ENCODE results near the gene EPHB2. TPM values are rescaled to one million over a fixed set of nuclear protein-coding genes. Genes with fewer than 3 reads are reported as not detected.

Gene EPHB2
- total and polyA plus RNA-seq, 7 experiments from 2014 or later, result 0.27 to 2.2 (median 0.49) TPM; not detected in 3

GRCh38 chr1:22677931-22678896 lies 32.4 kb upstream of the EPHB2 start:
- Histone ChIP-seq H3K36me3 (ENCODE audit: control insufficient read depth in 2 of 3, insufficient read depth in 3 of 3, low read length in 3 of 3) (no peaks in the 10 kb centered on the region), H3K4me1 (ENCODE audit: control insufficient read depth in 2 of 2, insufficient read depth in 2 of 2, low read length in 2 of 2) (no peaks in the 10 kb centered on the region), H3K4me3 (ENCODE audit: low read length) (no peak overlapping the region), H3K9me3 (ENCODE audit: control insufficient read depth in 2 of 3, low read length in 3 of 3) (no peaks in the 10 kb centered on the region), H3K27ac (ENCODE audit: low read depth, low read length) (no peak overlapping the region), H3K27me3 (ENCODE audit: control insufficient read depth in 2 of 2, insufficient read depth in 2 of 2, low read length in 2 of 2) (no peaks in the 10 kb centered on the region)
- H3K9me3 Mint-ChIP-seq, result no peaks in the 10 kb centered on the region
- H3K27me3 Mint-ChIP-seq, result peaks cover 10 to 24% (median 19%) of the 10 kb centered on the region in 5 donors
- DNase-seq (no peak), ATAC-seq (peak; percentile 10)
- ChIA-PET POLR2A (no interaction called here), CTCF (no interaction called here)
- no peaks in the 10 kb centered on the region for H3K4me1 Mint-ChIP-seq
- no peaks in the 10 kb centered on the region for H3K36me3 Mint-ChIP-seq
- no peak overlapping the region for H3K27ac Mint-ChIP-seq
- no peak overlapping the region for H3K4me3 Mint-ChIP-seq
- intact Hi-C loops (cut with micrococcal nuclease), result no loop called here

DNA sequence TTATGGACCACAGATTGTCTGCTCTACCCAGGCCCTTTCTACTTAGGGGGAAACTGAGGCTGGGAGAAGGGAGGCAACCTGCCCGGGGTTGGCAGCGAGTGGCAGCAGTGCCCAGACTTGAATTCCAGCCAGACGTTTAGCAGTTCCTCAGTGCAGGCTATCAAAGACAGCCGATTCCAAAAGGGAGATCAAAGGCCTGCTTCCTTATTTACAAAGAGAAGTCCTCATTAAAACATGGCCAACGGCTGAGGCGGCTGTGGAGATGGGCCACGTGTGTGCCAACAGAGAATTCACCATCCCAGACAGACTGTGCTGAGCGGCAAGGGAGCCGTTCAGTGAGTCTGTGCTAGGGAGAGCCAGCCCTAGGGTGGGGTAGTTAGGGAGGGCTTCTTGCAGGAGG lies 29.9 kb upstream of the EPHB2 start:
- DNase-seq, result no peak
- H3K4me3 Mint-ChIP-seq, result no peak overlapping the region
- ATAC-seq, result no peak
- Histone ChIP-seq H3K4me1 (ENCODE audit: control insufficient read depth in 2 of 2, insufficient read depth in 2 of 2, low read length in 2 of 2) (no peaks in the 10 kb centered on the region), H3K27me3 (ENCODE audit: control insufficient read depth in 2 of 2, insufficient read depth in 2 of 2, low read length in 2 of 2) (no peaks in the 10 kb centered on the region), H3K36me3 (ENCODE audit: control insufficient read depth in 2 of 3, insufficient read depth in 3 of 3, low read length in 3 of 3) (no peaks in the 10 kb centered on the region), H3K4me3 (ENCODE audit: low read length) (no peak overlapping the region), H3K9me3 (ENCODE audit: control insufficient read depth in 2 of 3, low read length in 3 of 3) (no peaks in the 10 kb centered on the region), H3K27ac (ENCODE audit: low read depth, low read length) (no peak overlapping the region)
- H3K36me3 Mint-ChIP-seq, result no peaks in the 10 kb centered on the region
- no peak overlapping the region for H3K27ac Mint-ChIP-seq
- H3K4me1 Mint-ChIP-seq, result no peaks in the 10 kb centered on the region
- intact Hi-C loops (cut with micrococcal nuclease), result no loop called here
- H3K9me3 Mint-ChIP-seq, result peaks cover 0 to 2% (median 0%) of the 10 kb centered on the region in 11 donors
- CTCF ChIA-PET, result no interaction called here
- peaks cover 2 to 16% (median 8%) of the 10 kb centered on the region in 5 donors for H3K27me3 Mint-ChIP-seq
- POLR2A ChIA-PET, result no interaction called here

DNA sequence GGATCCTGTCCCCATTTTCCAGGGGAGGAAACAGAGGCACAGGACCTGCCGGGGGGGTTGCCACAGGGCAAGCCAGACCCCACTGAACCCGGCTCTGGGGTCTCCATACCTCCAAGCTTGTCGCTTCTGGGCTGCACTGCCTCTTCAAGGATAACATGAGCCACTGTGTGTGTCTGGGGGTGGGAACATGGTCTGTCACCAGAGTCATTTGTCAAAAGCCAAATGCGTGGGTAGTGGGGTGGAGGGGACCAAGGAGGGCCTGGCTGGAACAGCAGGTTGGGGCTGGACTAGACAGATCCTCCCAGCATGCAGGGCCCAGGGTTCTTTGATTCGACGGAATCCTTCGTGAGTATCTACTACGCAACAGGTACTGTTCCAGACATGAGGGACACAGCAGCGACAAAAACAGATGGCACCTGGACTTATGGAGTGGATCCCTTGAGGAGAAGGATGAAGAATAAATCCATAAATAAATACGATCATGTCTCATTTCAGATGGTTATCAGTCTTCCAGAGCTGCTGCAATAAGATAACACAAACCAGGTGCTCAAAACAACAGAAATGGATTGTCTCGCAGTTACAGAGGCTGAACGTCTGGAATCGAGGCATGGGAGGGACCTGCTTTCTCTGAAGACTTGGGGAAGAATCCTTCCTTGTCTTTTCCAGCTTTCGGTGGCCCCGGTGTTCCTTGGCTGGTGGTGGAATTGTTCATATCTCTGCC lies 28.9 kb upstream of the EPHB2 start:
- CTCF ChIA-PET, result no interaction called here

GRCh38 chr1:22683547-22683946 lies 27.1 kb upstream of the EPHB2 start:
- POLR2A ChIA-PET, result no interaction called here
- H3K36me3 Mint-ChIP-seq, result no peaks in the 10 kb centered on the region
- intact Hi-C loops (cut with micrococcal nuclease), result no loop called here

More for the DNA sequence above, 28.9 kb upstream of the EPHB2 start:
- Mint-ChIP-seq H3K4me1 (no peaks in the 10 kb centered on the region), H3K4me3 (no peak overlapping the region), H3K9me3 (peaks cover 0 to 2% (median 0%) of the 10 kb centered on the region in 11 donors), H3K27ac (no peak overlapping the region), H3K27me3 (peaks cover 3 to 23% (median 11%) of the 10 kb centered on the region in 5 donors), H3K36me3 (no peaks in the 10 kb centered on the region)
- POLR2A ChIA-PET, result no interaction called here
- Histone ChIP-seq H3K36me3 (ENCODE audit: control insufficient read depth in 2 of 3, insufficient read depth in 3 of 3, low read length in 3 of 3) (no peaks in the 10 kb centered on the region), H3K27me3 (ENCODE audit: control insufficient read depth in 2 of 2, insufficient read depth in 2 of 2, low read length in 2 of 2) (no peaks in the 10 kb centered on the region), H3K27ac (ENCODE audit: low read depth, low read length) (no peak overlapping the region), H3K4me3 (ENCODE audit: low read length) (no peak overlapping the region), H3K9me3 (ENCODE audit: control insufficient read depth in 2 of 3, low read length in 3 of 3) (no peaks in the 10 kb centered on the region), H3K4me1 (ENCODE audit: control insufficient read depth in 2 of 2, insufficient read depth in 2 of 2, low read length in 2 of 2) (no peaks in the 10 kb centered on the region)
- no peak for ATAC-seq
- intact Hi-C loops (cut with micrococcal nuclease), result no loop called here
- no peak for DNase-seq

GRCh38 chr1:22685591-22686059 lies 25.0 kb upstream of the EPHB2 start:
- H3K4me1 Mint-ChIP-seq, result no peaks in the 10 kb centered on the region
- H3K9me3 ChIP-seq (ENCODE audit: control insufficient read depth in 2 of 3, low read length in 3 of 3), result no peaks in the 10 kb centered on the region
- H3K27ac Mint-ChIP-seq, result no peak overlapping the region
- ATAC-seq (no peak), DNase-seq (no peak)
- ChIA-PET CTCF (no interaction called here), POLR2A (no interaction called here)
- H3K4me1 ChIP-seq (ENCODE audit: control insufficient read depth in 2 of 2, insufficient read depth in 2 of 2, low read length in 2 of 2), result no peaks in the 10 kb centered on the region
- H3K4me3 ChIP-seq (ENCODE audit: low read length), result no peak overlapping the region
- peaks cover 0 to 2% (median 0%) of the 10 kb centered on the region in 11 donors for H3K9me3 Mint-ChIP-seq
- intact Hi-C loops (cut with micrococcal nuclease), result no loop called here
- no peaks in the 10 kb centered on the region for H3K36me3 ChIP-seq (ENCODE audit: control insufficient read depth in 2 of 3, insufficient read depth in 3 of 3, low read length in 3 of 3)
- H3K27ac ChIP-seq (ENCODE audit: low read depth, low read length), result no peak overlapping the region
- peak overlapping the region in 1 of 10 donors; percentile 61 for H3K4me3 Mint-ChIP-seq
- peaks cover 6 to 46% (median 16%) of the 10 kb centered on the region in 5 donors for H3K27me3 Mint-ChIP-seq
- H3K36me3 Mint-ChIP-seq, result no peaks in the 10 kb centered on the region
- H3K27me3 ChIP-seq (ENCODE audit: control insufficient read depth in 2 of 2, insufficient read depth in 2 of 2, low read length in 2 of 2), result no peaks in the 10 kb centered on the region

More at GRCh38 chr1:22683547-22683946, 27.1 kb upstream of the EPHB2 start:
- Histone ChIP-seq H3K27ac (ENCODE audit: low read depth, low read length) (no peak overlapping the region), H3K9me3 (ENCODE audit: control insufficient read depth in 2 of 3, low read length in 3 of 3) (no peaks in the 10 kb centered on the region), H3K36me3 (ENCODE audit: control insufficient read depth in 2 of 3, insufficient read depth in 3 of 3, low read length in 3 of 3) (no peaks in the 10 kb centered on the region), H3K4me1 (ENCODE audit: control insufficient read depth in 2 of 2, insufficient read depth in 2 of 2, low read length in 2 of 2) (no peaks in the 10 kb centered on the region), H3K4me3 (ENCODE audit: low read length) (no peak overlapping the region), H3K27me3 (ENCODE audit: control insufficient read depth in 2 of 2, insufficient read depth in 2 of 2, low read length in 2 of 2) (no peaks in the 10 kb centered on the region)
- Mint-ChIP-seq H3K4me3 (no peak overlapping the region), H3K27me3 (peaks cover 6 to 39% (median 14%) of the 10 kb centered on the region in 5 donors), H3K9me3 (peaks cover 0 to 2% (median 0%) of the 10 kb centered on the region in 11 donors), H3K27ac (no peak overlapping the region), H3K4me1 (no peaks in the 10 kb centered on the region)
- no peak for DNase-seq
- no peak for ATAC-seq
- CTCF ChIA-PET, result no interaction called here

GRCh38 chr1:22687191-22687590 lies 23.4 kb upstream of the EPHB2 start:
- Histone ChIP-seq H3K27me3 (ENCODE audit: control insufficient read depth in 2 of 2, insufficient read depth in 2 of 2, low read length in 2 of 2) (no peaks in the 10 kb centered on the region), H3K27ac (ENCODE audit: low read depth, low read length) (no peak overlapping the region), H3K4me1 (ENCODE audit: control insufficient read depth in 2 of 2, insufficient read depth in 2 of 2, low read length in 2 of 2) (no peaks in the 10 kb centered on the region), H3K36me3 (ENCODE audit: control insufficient read depth in 2 of 3, insufficient read depth in 3 of 3, low read length in 3 of 3) (no peaks in the 10 kb centered on the region), H3K4me3 (ENCODE audit: low read length) (no peak overlapping the region), H3K9me3 (ENCODE audit: control insufficient read depth in 2 of 3, low read length in 3 of 3) (no peaks in the 10 kb centered on the region)
- peaks cover 0 to 2% (median 0%) of the 10 kb centered on the region in 11 donors for H3K9me3 Mint-ChIP-seq
- CTCF ChIA-PET, result no interaction called here
- H3K4me1 Mint-ChIP-seq, result no peaks in the 10 kb centered on the region
- no peak overlapping the region for H3K27ac Mint-ChIP-seq
- POLR2A ChIA-PET, result no interaction called here
- intact Hi-C loops (cut with micrococcal nuclease), result no loop called here
- no peak overlapping the region for H3K4me3 Mint-ChIP-seq
- H3K27me3 Mint-ChIP-seq, result peaks cover 6 to 46% (median 16%) of the 10 kb centered on the region in 5 donors
- no peak for ATAC-seq
- H3K36me3 Mint-ChIP-seq, result no peaks in the 10 kb centered on the region
- DNase-seq, result no peak

Data from naive thymus-derived CD4-positive, alpha-beta T cell (primary cell).